Measurements from ENCODE around the gene OR10J5.
"Not testable (repeated sequence)": the region's sequence is repeated elsewhere in the genome, so short reads cannot be mapped to it uniquely, and the experiment has no call there.

The OR10J5 gene

GRCh38 chr1:159535907-159536306 is at the start of gene OR10J5:
TSS of gene OR10J5 (minus strand) at chr1:159536007. CDS start at chr1:159536007, 0 bp downstream.
- FAIRE-seq (no peak), DNase-seq (ENCODE audit: low spot score) (no peak)

- no peak for FAIRE-seq
These were observed 48.7 kb upstream of the OR10J5 start for GRCh38 chr1:159584536-159584935.

GRCh38 chr1:159581422-159581821 is 45.6 kb upstream of the OR10J5 start:
- no peak for FAIRE-seq
- DNase-seq (ENCODE audit: low spot score): no peak

More at GRCh38 chr1:159584536-159584935, 48.7 kb upstream of the OR10J5 start:
- no peak for DNase-seq (ENCODE audit: low spot score)

- no peak for FAIRE-seq
These were observed 44.5 kb upstream of the OR10J5 start for GRCh38 chr1:159580340-159580739.

GRCh38 chr1:159577446-159577845 is 41.6 kb upstream of the OR10J5 start:
- DNase-seq (ENCODE audit: low spot score): no peak
- no peak for FAIRE-seq

More at GRCh38 chr1:159580340-159580739, 44.5 kb upstream of the OR10J5 start:
- no peak for DNase-seq (ENCODE audit: low spot score)

- FAIRE-seq (no peak), DNase-seq (ENCODE audit: low spot score) (no peak)
These were observed 26.9 kb upstream of the OR10J5 start for GRCh38 chr1:159562680-159563079.

GRCh38 chr1:159561497-159561896 is 25.7 kb upstream of the OR10J5 start:
- DNase-seq (ENCODE audit: low spot score) (no peak), FAIRE-seq (no peak)

GRCh38 chr1:159560599-159560998 is 24.8 kb upstream of the OR10J5 start:
- DNase-seq (ENCODE audit: low spot score) (no peak), FAIRE-seq (no peak)

GRCh38 chr1:159556931-159557369 is 21.1 kb upstream of the OR10J5 start:
- no peak for DNase-seq (ENCODE audit: low spot score)
- FAIRE-seq: no peak

- FAIRE-seq (no peak), DNase-seq (ENCODE audit: low spot score) (no peak)
These were observed 18.9 kb upstream of the OR10J5 start for GRCh38 chr1:159554696-159555095.

- DNase-seq (ENCODE audit: low spot score) (no peak), FAIRE-seq (no peak)
These were observed 18.5 kb upstream of the OR10J5 start for GRCh38 chr1:159554261-159554660.

GRCh38 chr1:159548126-159548525 is 12.3 kb upstream of the OR10J5 start:
- no peak for DNase-seq (ENCODE audit: low spot score)
- FAIRE-seq: no peak

GRCh38 chr1:159532922-159533321 is 2.9 kb downstream of the OR10J5 start:
- DNase-seq (ENCODE audit: low spot score) (no peak), FAIRE-seq (no peak)

- FAIRE-seq; DNase-seq (ENCODE audit: low spot score): not testable (repeated sequence)
These were observed 11.0 kb downstream of the OR10J5 start for GRCh38 chr1:159524792-159525191.

- FAIRE-seq (no peak), DNase-seq (ENCODE audit: low spot score) (no peak)
These were observed 25.6 kb downstream of the OR10J5 start for GRCh38 chr1:159510229-159510541.

GRCh38 chr1:159509440-159510228 is 26.2 kb downstream of the OR10J5 start:
- FAIRE-seq (no peak), DNase-seq (ENCODE audit: low spot score) (no peak)

- no peak for FAIRE-seq
- DNase-seq (ENCODE audit: low spot score): no peak
These were observed 26.9 kb downstream of the OR10J5 start for GRCh38 chr1:159508951-159509350.

GRCh38 chr1:159505676-159506075 is 30.1 kb downstream of the OR10J5 start:
- FAIRE-seq (no peak), DNase-seq (ENCODE audit: low spot score) (no peak)

- DNase-seq (ENCODE audit: low spot score) (no peak), FAIRE-seq (no peak)
These were observed 34.7 kb downstream of the OR10J5 start for GRCh38 chr1:159501082-159501481.

GRCh38 chr1:159494513-159495210 is 41.1 kb downstream of the OR10J5 start:
- DNase-seq (ENCODE audit: low spot score); FAIRE-seq: not testable (repeated sequence)

GRCh38 chr1:159493354-159493753 is 42.5 kb downstream of the OR10J5 start:
- FAIRE-seq: no peak

GRCh38 chr1:159492575-159493323 is 43.1 kb downstream of the OR10J5 start:
- FAIRE-seq (no peak), DNase-seq (ENCODE audit: low spot score) (peak; percentile 36)

More at GRCh38 chr1:159493354-159493753, 42.5 kb downstream of the OR10J5 start:
- DNase-seq (ENCODE audit: low spot score): no peak

Measured in urothelium cell line (cell line).